IMR-90 (cell line): ENCODE data around the gene UBE2C.

ENCODE experiments used
- BHLHE40 ChIP-seq: fragments of 150-350 bp; IDR thresholded peaks from 2 replicates; pipeline ENCODE4 v1.6.1; 2016; ENCODE audit warnings: mild to moderate bottlenecking, low read depth, low read length
- CEBPB ChIP-seq: IDR thresholded peaks from 2 replicates; pipeline ENCODE4 v1.6.1; 2012; ENCODE audit warnings: low read depth, low read length, improper control_type of control experiment
- MAFK ChIP-seq: IDR thresholded peaks from 2 replicates; pipeline ENCODE4 v1.6.1; 2012; ENCODE audit warnings: low read depth, low read length, improper control_type of control experiment
- MAZ ChIP-seq: IDR thresholded peaks from 2 replicates; pipeline ENCODE4 v1.6.1; 2012; ENCODE audit warnings: low read depth, mild to moderate bottlenecking, low read length, improper control_type of control experiment, moderate library complexity, borderline replicate concordance
- MXI1 ChIP-seq: IDR thresholded peaks from 2 replicates; pipeline ENCODE4 v1.6.1; 2012; ENCODE audit warnings: low read depth, mild to moderate bottlenecking, low read length, moderate library complexity, borderline replicate concordance
- POLR2A ChIP-seq: IDR thresholded peaks from 2 replicates; pipeline ENCODE4 v1.6.1; 2012; ENCODE audit warnings: mild to moderate bottlenecking, low read depth, low read length
- RAD21 ChIP-seq: IDR thresholded peaks from 2 replicates; pipeline ENCODE4 v1.6.1; 2012; ENCODE audit warnings: low read length, improper control_type of control experiment
- RCOR1 ChIP-seq: IDR thresholded peaks from 2 replicates; pipeline ENCODE4 v1.6.1; 2012; ENCODE audit warnings: mild to moderate bottlenecking, low read length, improper control_type of control experiment; ENCODE audit not compliant: insufficient replicate concordance
- RFX5 ChIP-seq: IDR thresholded peaks from 2 replicates; pipeline ENCODE4 v1.8.0; 2012; ENCODE audit warnings: low read depth, mild to moderate bottlenecking, low read length, moderate library complexity
- SMC3 ChIP-seq: fragments of 150-350 bp; IDR thresholded peaks from 2 replicates; pipeline ENCODE4 v1.6.1; 2016; ENCODE audit warnings: low read depth, mild to moderate bottlenecking, antibody characterized with exemption, low read length, moderate library complexity
- TF ChIP-seq, protein P1 (sequence below): conservative IDR thresholded peaks from 2 replicates; pipeline ENCODE4 v1.5.1; 2012; ENCODE audit warnings: mild to moderate bottlenecking, low read depth, low read length, improper control_type of control experiment
- TF ChIP-seq, protein P2 (sequence below): fragments of 150-350 bp; IDR thresholded peaks from 2 replicates; pipeline ENCODE4 v1.6.1; 2017; ENCODE audit warnings: mild to moderate bottlenecking, antibody characterized with exemption, low read length, low read depth

DNA sequence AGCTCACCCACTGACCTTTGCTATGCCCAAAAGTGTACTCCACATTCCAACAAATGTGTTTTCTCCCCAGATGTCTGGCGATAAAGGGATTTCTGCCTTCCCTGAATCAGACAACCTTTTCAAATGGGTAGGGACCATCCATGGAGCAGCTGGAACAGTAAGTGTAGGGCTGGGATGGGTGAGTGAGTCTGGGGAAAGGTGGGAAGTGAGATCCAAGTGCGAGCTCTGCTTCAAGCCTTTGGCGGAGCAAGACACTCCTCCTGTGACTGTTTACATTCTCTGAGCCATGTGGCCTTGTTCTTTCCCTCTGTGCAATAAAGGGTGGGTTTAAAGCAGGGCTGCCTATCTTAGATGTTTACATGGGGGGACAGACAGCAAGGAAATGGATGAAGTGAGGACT is 1.9 kb downstream of the UBE2C start:
- TF ChIP-seq, protein P1, sequence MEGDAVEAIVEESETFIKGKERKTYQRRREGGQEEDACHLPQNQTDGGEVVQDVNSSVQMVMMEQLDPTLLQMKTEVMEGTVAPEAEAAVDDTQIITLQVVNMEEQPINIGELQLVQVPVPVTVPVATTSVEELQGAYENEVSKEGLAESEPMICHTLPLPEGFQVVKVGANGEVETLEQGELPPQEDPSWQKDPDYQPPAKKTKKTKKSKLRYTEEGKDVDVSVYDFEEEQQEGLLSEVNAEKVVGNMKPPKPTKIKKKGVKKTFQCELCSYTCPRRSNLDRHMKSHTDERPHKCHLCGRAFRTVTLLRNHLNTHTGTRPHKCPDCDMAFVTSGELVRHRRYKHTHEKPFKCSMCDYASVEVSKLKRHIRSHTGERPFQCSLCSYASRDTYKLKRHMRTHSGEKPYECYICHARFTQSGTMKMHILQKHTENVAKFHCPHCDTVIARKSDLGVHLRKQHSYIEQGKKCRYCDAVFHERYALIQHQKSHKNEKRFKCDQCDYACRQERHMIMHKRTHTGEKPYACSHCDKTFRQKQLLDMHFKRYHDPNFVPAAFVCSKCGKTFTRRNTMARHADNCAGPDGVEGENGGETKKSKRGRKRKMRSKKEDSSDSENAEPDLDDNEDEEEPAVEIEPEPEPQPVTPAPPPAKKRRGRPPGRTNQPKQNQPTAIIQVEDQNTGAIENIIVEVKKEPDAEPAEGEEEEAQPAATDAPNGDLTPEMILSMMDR: no peak
- TF ChIP-seq MAFK: no peak
- no peak for TF ChIP-seq RFX5
- no peak for TF ChIP-seq POLR2A
- TF ChIP-seq, protein P2, sequence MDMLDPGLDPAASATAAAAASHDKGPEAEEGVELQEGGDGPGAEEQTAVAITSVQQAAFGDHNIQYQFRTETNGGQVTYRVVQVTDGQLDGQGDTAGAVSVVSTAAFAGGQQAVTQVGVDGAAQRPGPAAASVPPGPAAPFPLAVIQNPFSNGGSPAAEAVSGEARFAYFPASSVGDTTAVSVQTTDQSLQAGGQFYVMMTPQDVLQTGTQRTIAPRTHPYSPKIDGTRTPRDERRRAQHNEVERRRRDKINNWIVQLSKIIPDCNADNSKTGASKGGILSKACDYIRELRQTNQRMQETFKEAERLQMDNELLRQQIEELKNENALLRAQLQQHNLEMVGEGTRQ: no peak
- no peak for TF ChIP-seq RCOR1
- TF ChIP-seq MAZ: no peak
- TF ChIP-seq BHLHE40: no peak
- TF ChIP-seq MXI1: no peak
- no peak for TF ChIP-seq CEBPB
- no peak for TF ChIP-seq RAD21
- no peak for TF ChIP-seq SMC3
